Uterus (tissue), 2 donors: ENCODE results near the gene LRRC28.
"Not testable (repeated sequence)": the region's sequence is repeated elsewhere in the genome, so short reads cannot be mapped to it uniquely, and the experiment has no call there.

Experiments used
- POLR2A ChIP-seq, 2 donors: fragments of 450-650 bp; IDR thresholded peaks; one replicate each; pipeline ENCODE4 v1.6.1; 2016; ENCODE audit warnings: antibody characterized with exemption in 2 of 2, mild to moderate bottlenecking in 1 of 2, moderate library complexity in 1 of 2
- TF ChIP-seq, protein P1 (sequence below), 4 experiments: fragments of 200-600 bp in 2 of 4; fragments of 450-650 bp in 2 of 4; sonication (generic) in 2 of 4; IDR thresholded peaks; one replicate each; pipeline ENCODE4 v1.5.1; 2016 to 2019; ENCODE audit warnings: antibody characterized with exemption in 4 of 4, mild to moderate bottlenecking in 2 of 4, moderate library complexity in 1 of 4

DNA sequence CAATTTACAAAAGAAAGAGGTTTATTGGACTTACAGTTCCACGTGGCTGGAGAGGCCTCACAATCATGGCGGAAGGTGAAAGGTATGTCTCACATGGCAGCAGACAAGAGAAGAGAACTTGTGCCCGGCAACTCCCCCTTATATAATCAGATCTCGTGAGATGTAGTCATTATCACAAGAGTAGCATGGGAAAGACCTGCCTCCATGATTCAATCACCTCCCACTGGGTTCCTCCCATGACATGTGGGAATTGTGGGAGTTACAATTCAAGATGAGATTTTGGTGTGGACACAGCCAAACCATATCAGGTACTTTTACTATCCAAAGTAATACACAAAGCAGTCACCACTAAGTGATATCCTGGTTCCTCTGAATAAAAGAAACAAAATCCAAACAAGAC, 149.9 kb downstream of the LRRC28 start:
- TF ChIP-seq, protein P1, sequence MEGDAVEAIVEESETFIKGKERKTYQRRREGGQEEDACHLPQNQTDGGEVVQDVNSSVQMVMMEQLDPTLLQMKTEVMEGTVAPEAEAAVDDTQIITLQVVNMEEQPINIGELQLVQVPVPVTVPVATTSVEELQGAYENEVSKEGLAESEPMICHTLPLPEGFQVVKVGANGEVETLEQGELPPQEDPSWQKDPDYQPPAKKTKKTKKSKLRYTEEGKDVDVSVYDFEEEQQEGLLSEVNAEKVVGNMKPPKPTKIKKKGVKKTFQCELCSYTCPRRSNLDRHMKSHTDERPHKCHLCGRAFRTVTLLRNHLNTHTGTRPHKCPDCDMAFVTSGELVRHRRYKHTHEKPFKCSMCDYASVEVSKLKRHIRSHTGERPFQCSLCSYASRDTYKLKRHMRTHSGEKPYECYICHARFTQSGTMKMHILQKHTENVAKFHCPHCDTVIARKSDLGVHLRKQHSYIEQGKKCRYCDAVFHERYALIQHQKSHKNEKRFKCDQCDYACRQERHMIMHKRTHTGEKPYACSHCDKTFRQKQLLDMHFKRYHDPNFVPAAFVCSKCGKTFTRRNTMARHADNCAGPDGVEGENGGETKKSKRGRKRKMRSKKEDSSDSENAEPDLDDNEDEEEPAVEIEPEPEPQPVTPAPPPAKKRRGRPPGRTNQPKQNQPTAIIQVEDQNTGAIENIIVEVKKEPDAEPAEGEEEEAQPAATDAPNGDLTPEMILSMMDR (IDR thresholded peaks at IDR 0.05) = not testable (repeated sequence)
- TF ChIP-seq POLR2A (IDR thresholded peaks at IDR 0.05) = not testable (repeated sequence)
